Activated naive CD8-positive, alpha-beta T cell treated with anti-CD3 and anti-CD28 coated beads for 36 hours (primary cell): ENCODE measurements around the gene NBL1. TPM values are rescaled to one million over a fixed set of nuclear protein-coding genes. Genes with fewer than 3 reads are reported as not detected.

Source experiments
- DNase-seq: peaks from one replicate; pipeline ENCODE4 v3.0.0; 2021
- H3K27ac Mint-ChIP-seq: one replicate; pipeline ENCODE4 v1.8.0; 2022; ENCODE audit warnings: mild to moderate bottlenecking, moderate library complexity, mixed read lengths
- H3K27me3 Mint-ChIP-seq: one replicate; pipeline ENCODE4 v1.8.0; 2022; ENCODE audit warnings: mild to moderate bottlenecking, mixed read lengths
- H3K36me3 Mint-ChIP-seq: one replicate; pipeline ENCODE4 v1.8.0; 2021; ENCODE audit warnings: mild to moderate bottlenecking, mixed read lengths
- H3K4me1 Mint-ChIP-seq: one replicate; pipeline ENCODE4 v1.8.0; 2021; ENCODE audit warnings: mixed read lengths
- H3K4me3 Mint-ChIP-seq: one replicate; pipeline ENCODE4 v1.8.0; 2022; ENCODE audit warnings: mild to moderate bottlenecking, moderate library complexity, mixed read lengths
- H3K9me3 Mint-ChIP-seq: one replicate; pipeline ENCODE4 v1.8.0; 2022; ENCODE audit warnings: mixed read lengths
- total RNA-seq, 2 experiments: library from RNA; stranded (reverse); gene quantifications; one replicate each; pipeline ENCODE4 v1.2.3, GENCODE V29; 2021

The NBL1 gene
- total RNA-seq, 2 experiments from 2014 or later, result 20.0 to 22.0 TPM

DNA sequence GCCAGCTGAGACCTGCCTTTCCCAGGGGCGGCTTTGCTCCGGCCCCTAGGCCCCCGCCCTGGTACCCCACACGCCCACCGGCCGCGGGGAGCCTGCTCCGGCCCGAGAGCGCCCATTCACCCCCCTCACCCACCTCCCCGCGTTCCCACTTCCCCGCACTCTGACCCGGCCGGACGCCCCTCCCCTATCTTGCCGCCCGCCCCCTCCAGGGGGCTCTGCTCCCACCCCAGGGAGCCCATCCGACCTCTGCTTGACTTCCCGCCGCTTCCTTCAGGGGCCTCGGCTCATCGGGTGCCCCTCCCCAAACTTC, 21.0 kb downstream of the NBL1 start:
- Mint-ChIP-seq H3K4me3 (peak overlapping the region; percentile 65), H3K27me3 (peaks cover 71% of the 10 kb centered on the region), H3K27ac (no peak overlapping the region), H3K4me1 (peaks cover 10% of the 10 kb centered on the region), H3K36me3 (no peaks in the 10 kb centered on the region), H3K9me3 (no peaks in the 10 kb centered on the region)
- no peak for DNase-seq

DNA sequence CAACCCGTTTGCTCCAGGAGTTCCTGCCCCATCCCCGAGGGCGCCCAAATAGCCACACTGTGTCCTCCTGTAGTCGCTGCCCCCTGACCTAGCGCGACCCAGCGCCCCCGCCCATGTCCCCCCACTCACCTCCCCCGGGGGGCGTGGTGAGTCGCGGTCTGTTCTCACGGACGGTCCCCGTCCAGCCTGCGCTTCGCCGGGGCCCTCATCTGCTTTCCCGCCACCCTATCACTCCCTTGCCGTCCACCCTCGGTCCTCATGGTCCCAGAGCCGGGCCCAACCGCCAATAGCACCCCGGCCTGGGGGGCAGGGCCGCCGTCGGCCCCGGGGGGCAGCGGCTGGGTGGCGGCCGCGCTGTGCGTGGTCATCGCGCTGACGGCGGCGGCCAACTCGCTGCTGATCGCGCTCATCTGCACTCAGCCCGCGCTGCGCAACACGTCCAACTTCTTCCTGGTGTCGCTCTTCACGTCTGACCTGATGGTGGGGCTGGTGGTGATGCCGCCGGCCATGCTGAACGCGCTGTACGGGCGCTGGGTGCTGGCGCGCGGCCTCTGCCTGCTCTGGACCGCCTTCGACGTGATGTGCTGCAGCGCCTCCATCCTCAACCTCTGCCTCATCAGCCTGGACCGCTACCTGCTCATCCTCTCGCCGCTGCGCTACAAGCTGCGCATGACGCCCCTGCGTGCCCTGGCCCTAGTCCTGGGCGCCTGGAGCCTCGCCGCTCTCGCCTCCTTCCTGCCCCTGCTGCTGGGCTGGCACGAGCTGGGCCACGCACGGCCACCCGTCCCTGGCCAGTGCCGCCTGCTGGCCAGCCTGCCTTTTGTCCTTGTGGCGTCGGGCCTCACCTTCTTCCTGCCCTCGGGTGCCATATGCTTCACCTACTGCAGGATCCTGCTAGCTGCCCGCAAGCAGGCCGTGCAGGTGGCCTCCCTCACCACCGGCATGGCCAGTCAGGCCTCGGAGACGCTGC, 21.7 kb downstream of the NBL1 start:
- Mint-ChIP-seq H3K4me3 (peak overlapping the region; percentile 65), H3K4me1 (peaks cover 10% of the 10 kb centered on the region), H3K27ac (no peak overlapping the region), H3K9me3 (no peaks in the 10 kb centered on the region), H3K27me3 (peaks cover 68% of the 10 kb centered on the region), H3K36me3 (no peaks in the 10 kb centered on the region)
- DNase-seq, result no peak

DNA sequence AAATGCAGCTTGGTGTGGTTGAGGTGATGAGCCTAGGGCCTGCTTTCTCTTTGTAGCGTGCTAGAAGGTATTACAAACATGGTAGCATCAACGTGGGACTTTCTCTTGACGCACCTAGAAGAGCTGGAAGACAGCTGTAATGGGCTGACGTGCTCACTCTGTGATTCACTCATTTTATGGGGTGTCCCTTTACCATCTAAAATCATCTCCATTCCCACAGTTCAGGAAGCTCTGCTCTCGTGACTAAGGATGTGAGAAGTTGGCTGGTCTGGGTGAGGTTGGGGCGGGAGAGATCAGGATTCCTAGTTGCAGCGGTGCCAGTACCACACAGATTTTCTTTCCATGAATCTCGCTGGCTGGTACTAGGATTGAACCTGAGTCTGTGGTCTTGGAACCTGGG, 24.8 kb downstream of the NBL1 start:
- H3K9me3 Mint-ChIP-seq, result no peaks in the 10 kb centered on the region
- peaks cover 8% of the 10 kb centered on the region for H3K4me1 Mint-ChIP-seq
- no peak overlapping the region for H3K4me3 Mint-ChIP-seq
- DNase-seq, result no peak
- H3K27ac Mint-ChIP-seq, result no peak overlapping the region
- peaks cover 59% of the 10 kb centered on the region for H3K27me3 Mint-ChIP-seq
- H3K36me3 Mint-ChIP-seq, result no peaks in the 10 kb centered on the region

DNA sequence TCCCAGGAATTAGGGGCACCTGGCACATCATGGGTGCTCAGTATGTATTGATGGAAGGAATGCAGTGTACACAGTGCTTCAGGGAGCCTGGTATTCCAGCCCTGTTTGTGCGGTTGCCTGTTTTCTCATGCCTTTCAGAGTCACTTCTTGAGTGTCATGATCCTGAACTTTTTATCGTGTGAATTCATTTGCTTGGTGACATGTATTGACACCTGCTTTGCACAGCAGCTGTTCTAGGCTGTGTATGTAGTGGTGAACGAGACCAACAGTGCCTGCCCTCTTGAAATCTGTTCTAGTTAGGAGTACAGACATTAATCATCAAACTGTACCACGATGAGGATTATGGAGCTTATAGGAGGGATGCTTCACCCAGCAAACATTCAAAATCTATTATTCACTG, 26.7 kb downstream of the NBL1 start:
- DNase-seq, result no peak
- Mint-ChIP-seq H3K4me3 (no peak overlapping the region), H3K4me1 (peaks cover 3% of the 10 kb centered on the region), H3K36me3 (no peaks in the 10 kb centered on the region), H3K27me3 (peaks cover 52% of the 10 kb centered on the region), H3K9me3 (no peaks in the 10 kb centered on the region), H3K27ac (no peak overlapping the region)

DNA sequence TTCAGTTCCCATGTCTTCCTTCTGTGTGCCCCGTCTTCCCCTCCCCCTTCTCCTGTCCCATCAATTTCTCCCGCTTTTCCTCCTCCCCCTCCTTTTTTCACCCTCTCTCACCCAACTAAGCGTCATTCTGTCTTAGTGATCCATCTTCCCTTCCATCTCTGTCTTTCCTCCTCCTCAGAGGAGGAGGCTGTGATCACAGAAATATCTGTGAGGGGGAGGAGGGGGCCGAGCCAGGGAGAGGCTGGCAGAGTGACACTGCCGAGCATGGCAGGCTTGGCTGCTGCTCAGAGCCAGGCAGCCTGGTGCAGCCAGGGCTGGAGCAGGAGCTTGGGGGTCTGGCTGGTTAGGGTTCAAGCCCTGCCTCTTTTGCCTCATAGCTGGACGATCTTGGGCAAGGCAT, 28.1 kb downstream of the NBL1 start:
- Mint-ChIP-seq H3K4me1 (no peaks in the 10 kb centered on the region), H3K27ac (no peak overlapping the region)

DNA sequence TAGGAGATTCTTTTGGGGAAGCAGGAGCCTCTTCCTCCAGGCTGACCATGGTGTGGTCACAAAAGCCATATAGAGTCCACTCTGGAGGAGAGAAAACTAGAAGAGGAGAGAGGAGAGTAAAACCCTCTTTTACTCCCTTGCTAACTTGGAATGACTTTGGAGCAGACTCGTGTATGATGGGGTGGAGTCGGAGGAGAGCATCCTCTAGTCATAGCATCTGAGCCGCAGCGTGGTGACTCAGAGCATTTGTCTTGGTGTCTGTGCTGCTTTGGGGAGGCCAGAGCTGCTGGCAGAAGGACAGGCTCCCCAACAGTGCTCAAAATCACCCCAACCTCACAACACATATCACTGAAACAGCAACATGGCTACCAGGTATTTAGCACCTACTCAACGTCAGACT, 31.7 kb downstream of the NBL1 start:
- Mint-ChIP-seq H3K4me1 (no peaks in the 10 kb centered on the region), H3K27me3 (peaks cover 30% of the 10 kb centered on the region), H3K4me3 (no peak overlapping the region), H3K27ac (no peak overlapping the region), H3K36me3 (no peaks in the 10 kb centered on the region), H3K9me3 (no peaks in the 10 kb centered on the region)
- no peak for DNase-seq

More for the DNA sequence above, 28.1 kb downstream of the NBL1 start:
- Mint-ChIP-seq H3K4me3 (no peak overlapping the region), H3K36me3 (no peaks in the 10 kb centered on the region), H3K9me3 (no peaks in the 10 kb centered on the region), H3K27me3 (peaks cover 48% of the 10 kb centered on the region)
- DNase-seq, result no peak

DNA sequence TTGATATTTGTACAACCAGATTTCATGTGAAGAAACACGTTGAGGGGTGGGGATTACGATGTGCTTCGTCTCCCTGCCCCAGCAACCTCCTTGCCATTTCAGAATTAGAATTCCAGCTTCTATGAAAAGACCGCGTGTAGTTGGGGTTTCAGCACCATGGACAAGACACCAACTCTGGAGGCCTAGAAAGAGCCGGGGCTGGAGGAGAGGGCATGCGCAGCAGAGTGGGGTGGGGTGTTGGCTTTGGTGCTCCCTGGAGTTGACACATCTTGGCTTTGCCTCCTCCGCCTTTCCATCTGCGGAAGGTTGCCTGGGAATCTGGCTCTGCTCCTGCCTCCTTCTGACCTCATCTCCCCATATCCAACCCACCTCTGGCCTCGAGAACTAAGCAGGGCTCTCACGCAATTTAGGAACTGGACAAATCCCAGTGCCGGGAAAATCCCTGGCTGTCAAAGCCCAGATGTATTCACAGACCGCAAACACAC, 32.4 kb downstream of the NBL1 start:
- H3K27ac Mint-ChIP-seq, result no peak overlapping the region
- H3K4me1 Mint-ChIP-seq, result no peaks in the 10 kb centered on the region
- H3K9me3 Mint-ChIP-seq, result no peaks in the 10 kb centered on the region
- peaks cover 29% of the 10 kb centered on the region for H3K27me3 Mint-ChIP-seq
- peak; percentile 23 for DNase-seq
- no peak overlapping the region for H3K4me3 Mint-ChIP-seq
- H3K36me3 Mint-ChIP-seq, result no peaks in the 10 kb centered on the region

DNA sequence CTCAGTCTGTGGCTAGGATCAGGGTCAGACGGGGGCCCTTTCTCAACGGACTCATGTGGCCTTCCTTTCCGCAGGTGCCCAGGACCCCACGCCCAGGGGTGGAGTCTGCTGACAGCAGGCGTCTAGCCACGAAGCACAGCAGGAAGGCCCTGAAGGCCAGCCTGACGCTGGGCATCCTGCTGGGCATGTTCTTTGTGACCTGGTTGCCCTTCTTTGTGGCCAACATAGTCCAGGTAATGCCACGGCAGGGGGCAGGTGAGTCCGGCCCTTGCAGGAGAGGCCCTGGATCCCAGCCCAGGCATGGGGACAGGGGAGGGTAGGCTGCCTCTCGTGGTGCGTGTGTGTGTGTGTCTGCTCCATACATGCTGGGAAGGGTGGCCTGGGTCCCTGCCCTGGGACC, 34.4 kb downstream of the NBL1 start:
- Mint-ChIP-seq H3K27me3 (peaks cover 17% of the 10 kb centered on the region), H3K9me3 (no peaks in the 10 kb centered on the region), H3K27ac (no peak overlapping the region), H3K36me3 (no peaks in the 10 kb centered on the region), H3K4me3 (no peak overlapping the region), H3K4me1 (no peaks in the 10 kb centered on the region)
- no peak for DNase-seq

DNA sequence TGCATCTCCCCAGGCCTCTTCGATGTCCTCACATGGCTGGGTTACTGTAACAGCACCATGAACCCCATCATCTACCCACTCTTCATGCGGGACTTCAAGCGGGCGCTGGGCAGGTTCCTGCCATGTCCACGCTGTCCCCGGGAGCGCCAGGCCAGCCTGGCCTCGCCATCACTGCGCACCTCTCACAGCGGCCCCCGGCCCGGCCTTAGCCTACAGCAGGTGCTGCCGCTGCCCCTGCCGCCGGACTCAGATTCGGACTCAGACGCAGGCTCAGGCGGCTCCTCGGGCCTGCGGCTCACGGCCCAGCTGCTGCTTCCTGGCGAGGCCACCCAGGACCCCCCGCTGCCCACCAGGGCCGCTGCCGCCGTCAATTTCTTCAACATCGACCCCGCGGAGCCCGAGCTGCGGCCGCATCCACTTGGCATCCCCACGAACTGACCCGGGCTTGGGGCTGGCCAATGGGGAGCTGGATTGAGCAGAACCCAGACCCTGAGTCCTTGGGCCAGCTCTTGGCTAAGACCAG, 34.9 kb downstream of the NBL1 start:
- Mint-ChIP-seq H3K27me3 (peaks cover 17% of the 10 kb centered on the region), H3K9me3 (no peaks in the 10 kb centered on the region), H3K36me3 (no peaks in the 10 kb centered on the region), H3K4me3 (no peak overlapping the region), H3K4me1 (no peaks in the 10 kb centered on the region), H3K27ac (no peak overlapping the region)
- DNase-seq, result no peak

DNA sequence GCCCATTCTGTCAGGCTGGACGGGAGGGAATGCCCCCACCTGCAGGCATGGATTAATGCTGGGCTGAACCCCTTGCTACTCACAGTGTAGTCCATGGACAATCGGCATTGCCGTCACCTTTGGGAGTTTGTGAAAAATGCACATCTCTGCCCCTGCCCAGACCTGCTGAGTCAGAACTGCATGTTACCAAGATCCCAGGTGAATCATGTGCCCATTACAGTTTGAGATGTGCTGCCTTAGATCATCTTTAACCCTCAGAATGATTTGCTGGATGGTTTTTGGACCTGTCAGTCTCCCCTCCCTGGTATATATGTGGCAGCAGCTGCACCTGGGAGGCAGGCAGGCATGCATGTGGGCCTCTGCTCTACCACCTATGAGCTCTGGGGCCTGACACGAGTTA, 35.6 kb downstream of the NBL1 start:
- H3K9me3 Mint-ChIP-seq, result no peaks in the 10 kb centered on the region
- H3K27me3 Mint-ChIP-seq, result peaks cover 13% of the 10 kb centered on the region
- H3K4me1 Mint-ChIP-seq, result no peaks in the 10 kb centered on the region
- no peak overlapping the region for H3K27ac Mint-ChIP-seq
- H3K4me3 Mint-ChIP-seq, result no peak overlapping the region
- no peaks in the 10 kb centered on the region for H3K36me3 Mint-ChIP-seq
- DNase-seq, result no peak

DNA sequence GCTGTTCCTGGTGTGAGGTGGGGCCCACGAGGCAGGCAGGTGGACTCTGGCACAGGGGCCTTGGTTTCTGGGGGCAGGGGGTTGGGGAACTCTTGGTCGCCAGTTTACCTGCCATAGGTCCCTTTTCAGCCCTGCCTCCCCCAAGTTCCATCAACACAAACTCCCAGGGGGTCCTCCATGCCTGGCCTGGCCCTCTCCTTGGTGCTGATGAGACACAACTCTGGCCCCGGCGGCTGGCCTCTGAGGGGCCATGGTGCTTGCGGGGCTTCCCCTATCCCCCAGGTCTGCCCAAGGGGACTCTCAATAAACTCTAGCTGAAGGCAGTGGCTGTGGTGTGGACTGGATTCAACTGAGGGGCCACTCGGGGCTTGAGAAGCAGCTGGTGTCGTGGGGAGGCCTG, 36.5 kb downstream of the NBL1 start:
- no peak for DNase-seq
- no peak overlapping the region for H3K4me3 Mint-ChIP-seq
- peaks cover 13% of the 10 kb centered on the region for H3K27me3 Mint-ChIP-seq
- H3K27ac Mint-ChIP-seq, result no peak overlapping the region
- no peaks in the 10 kb centered on the region for H3K36me3 Mint-ChIP-seq
- H3K9me3 Mint-ChIP-seq, result no peaks in the 10 kb centered on the region
- H3K4me1 Mint-ChIP-seq, result no peaks in the 10 kb centered on the region

DNA sequence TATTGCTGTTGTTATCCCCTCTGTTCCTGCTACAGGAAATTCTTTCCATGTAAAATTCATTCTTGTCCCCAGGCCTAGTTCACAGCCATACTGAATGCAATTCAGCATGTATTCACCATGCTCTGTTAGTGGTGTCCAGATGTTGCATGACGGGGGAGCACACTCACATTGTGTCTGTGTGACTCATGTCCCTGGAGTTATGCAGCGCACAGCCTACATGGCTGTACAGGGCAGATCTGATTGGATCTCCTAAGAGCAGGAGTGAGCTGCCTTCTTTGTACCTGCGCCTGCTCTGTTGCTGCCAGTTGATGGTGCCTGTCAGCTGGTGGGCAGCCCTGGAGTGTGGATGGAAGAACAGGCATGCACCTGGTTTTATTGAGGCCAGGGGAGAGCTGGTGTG, 38.1 kb downstream of the NBL1 start:
- Mint-ChIP-seq H3K4me3 (no peak overlapping the region), H3K4me1 (peaks cover 1% of the 10 kb centered on the region), H3K9me3 (no peaks in the 10 kb centered on the region)

DNA sequence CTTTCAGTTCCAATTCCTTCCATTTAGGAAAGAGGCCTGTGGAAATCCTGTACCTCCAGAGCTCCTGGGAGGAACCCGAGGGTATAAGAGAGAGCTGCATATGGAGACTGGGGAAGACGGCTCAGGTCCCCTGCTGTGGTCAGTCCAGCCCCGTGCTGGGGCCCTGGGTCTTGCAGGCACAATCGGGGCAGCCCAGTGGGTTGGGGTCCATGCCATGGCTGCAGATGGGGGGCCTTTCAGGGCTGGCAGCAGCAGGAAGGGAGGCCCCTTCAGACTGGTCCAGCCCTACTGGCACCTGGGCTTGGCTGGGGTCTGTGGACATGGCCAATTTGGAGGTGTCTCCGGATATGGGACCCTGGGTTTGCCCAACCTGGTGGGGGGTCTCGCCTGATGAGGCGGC, 38.8 kb downstream of the NBL1 start:
- no peak overlapping the region for H3K27ac Mint-ChIP-seq
- H3K36me3 Mint-ChIP-seq, result peaks cover 8% of the 10 kb centered on the region
- H3K27me3 Mint-ChIP-seq, result no peaks in the 10 kb centered on the region
- peaks cover 7% of the 10 kb centered on the region for H3K4me1 Mint-ChIP-seq
- no peaks in the 10 kb centered on the region for H3K9me3 Mint-ChIP-seq
- DNase-seq, result no peak
- H3K4me3 Mint-ChIP-seq, result no peak overlapping the region

More for the DNA sequence above, 38.1 kb downstream of the NBL1 start:
- H3K36me3 Mint-ChIP-seq, result peaks cover 3% of the 10 kb centered on the region
- H3K27ac Mint-ChIP-seq, result no peak overlapping the region
- no peak for DNase-seq
- peaks cover 2% of the 10 kb centered on the region for H3K27me3 Mint-ChIP-seq

DNA sequence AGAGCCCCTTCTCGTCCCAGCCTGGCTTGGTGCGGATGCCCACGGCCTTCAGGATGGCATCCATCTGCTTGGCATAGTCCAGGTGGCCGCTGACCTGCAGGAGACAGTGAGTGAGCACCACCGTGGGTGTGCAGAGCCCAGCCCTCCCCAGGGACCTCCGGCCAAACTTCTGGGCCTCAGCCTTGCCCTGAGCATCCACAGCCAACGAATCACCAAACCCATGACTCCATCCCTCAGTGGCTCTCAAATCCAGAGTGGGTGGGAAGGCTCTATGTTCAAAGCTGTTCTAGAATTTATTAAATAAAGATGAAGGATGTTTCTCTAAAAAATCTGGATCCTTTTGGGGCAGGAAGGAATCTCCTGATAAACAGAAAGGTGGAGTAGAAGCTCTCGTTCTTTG, 39.2 kb downstream of the NBL1 start:
- Mint-ChIP-seq H3K36me3 (peaks cover 13% of the 10 kb centered on the region), H3K4me3 (no peak overlapping the region), H3K9me3 (no peaks in the 10 kb centered on the region), H3K4me1 (peaks cover 11% of the 10 kb centered on the region), H3K27me3 (no peaks in the 10 kb centered on the region), H3K27ac (no peak overlapping the region)
- no peak for DNase-seq

DNA sequence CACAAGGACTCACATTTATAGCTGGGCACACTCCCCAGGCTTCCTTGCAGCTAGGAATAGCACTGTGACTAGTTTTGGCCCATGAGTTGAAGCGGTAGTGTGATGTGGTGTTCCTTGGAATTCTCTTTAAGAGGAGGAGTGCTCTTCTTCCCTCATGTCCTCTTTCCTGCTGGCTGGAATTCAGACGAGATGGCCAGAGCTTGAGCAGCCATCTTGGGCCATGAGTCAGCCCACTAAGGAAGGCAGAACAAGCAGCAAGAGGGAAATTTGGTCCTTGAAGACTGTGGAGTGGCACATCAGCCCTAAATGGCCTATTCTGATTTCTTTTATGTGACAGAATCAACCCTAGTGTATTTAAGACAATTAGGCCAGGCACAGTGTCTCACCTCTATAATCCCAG, 40.6 kb downstream of the NBL1 start:
- Mint-ChIP-seq H3K4me1 (peaks cover 19% of the 10 kb centered on the region), H3K36me3 (peaks cover 20% of the 10 kb centered on the region), H3K27me3 (no peaks in the 10 kb centered on the region), H3K4me3 (no peak overlapping the region), H3K27ac (no peak overlapping the region), H3K9me3 (peaks cover 4% of the 10 kb centered on the region)
- no peak for DNase-seq

DNA sequence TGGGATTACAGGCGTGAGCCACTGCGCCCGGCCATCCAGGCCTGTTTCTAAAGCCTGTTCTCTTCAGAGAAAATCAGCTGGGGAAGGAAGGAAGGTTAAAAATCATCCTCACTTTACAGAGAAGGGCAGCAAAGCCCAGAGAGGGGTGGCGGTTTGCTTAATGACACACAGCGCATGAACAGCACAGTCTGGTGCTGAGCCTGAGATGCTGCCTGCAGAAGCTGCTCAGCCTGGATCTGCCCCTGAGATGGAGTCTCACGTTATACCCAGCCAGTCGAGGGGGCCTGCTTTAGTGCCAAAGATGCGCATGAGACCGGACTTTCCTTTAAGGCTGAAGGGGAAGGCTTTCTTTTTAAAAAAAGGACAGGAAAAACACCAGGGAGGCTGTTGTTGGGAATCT, 41.9 kb downstream of the NBL1 start:
- no peaks in the 10 kb centered on the region for H3K27me3 Mint-ChIP-seq
- peaks cover 19% of the 10 kb centered on the region for H3K4me1 Mint-ChIP-seq
- H3K9me3 Mint-ChIP-seq, result peaks cover 7% of the 10 kb centered on the region

More for the DNA sequence above, 41.9 kb downstream of the NBL1 start:
- H3K27ac Mint-ChIP-seq, result no peak overlapping the region
- no peak overlapping the region for H3K4me3 Mint-ChIP-seq
- no peak for DNase-seq
- peaks cover 33% of the 10 kb centered on the region for H3K36me3 Mint-ChIP-seq
